K562 (cell line): Measurements from ENCODE around the gene SAMD4A. TPM values are rescaled to one million over a fixed set of nuclear protein-coding genes. Genes with fewer than 3 reads are reported as not detected.

Experiments
- ARID3B ChIP-seq: fragments of 250-450 bp; sonication (Bioruptor Pico); IDR thresholded peaks from 2 replicates; pipeline ENCODE4 v1.4.0; 2020; ENCODE audit warnings: borderline replicate concordance
- ATF2 ChIP-seq: sonication (generic); formaldehyde crosslinking; IDR thresholded peaks from 2 replicates; pipeline ENCODE4 v1.8.1; 2022; ENCODE audit warnings: missing genetic modification reagents
- CCNT2 ChIP-seq: IDR thresholded peaks from 2 replicates; pipeline ENCODE4 v1.6.1; 2011; ENCODE audit warnings: borderline replicate concordance, low read depth, mild to moderate bottlenecking, moderate library complexity, mixed read lengths, low read length; ENCODE audit not compliant: insufficient read length; ENCODE audit errors: extremely low read depth
- CHD1 ChIP-seq: fragments of 200-600 bp; sonication (generic); IDR thresholded peaks from one replicate; pipeline ENCODE4 v1.6.1; 2012; ENCODE audit warnings: mild to moderate bottlenecking, moderate library complexity, low read length, inconsistent platforms
- DACH1 ChIP-seq: fragments of 450-650 bp; IDR thresholded peaks from 2 replicates; pipeline ENCODE4 v1.6.1; 2018; ENCODE audit not compliant: partially characterized antibody
- DPF2 ChIP-seq: fragments of 450-650 bp; IDR thresholded peaks from 2 replicates; pipeline ENCODE4 v1.6.1; 2016
- ID3 ChIP-seq, 2 experiments: fragments of 250-450 bp in 1 of 2; fragments of 450-650 bp in 1 of 2; sonication (Bioruptor Pico) in 1 of 2; IDR thresholded peaks; 2 replicates each; pipeline versions ENCODE4 v1.6.1 to v1.8.0; 2016 to 2021; ENCODE audit warnings: mild to moderate bottlenecking in 2 of 2, moderate library complexity in 2 of 2, missing compliant biosample characterization in 1 of 2, missing genetic modification characterization in 1 of 2
- KLF1 ChIP-seq: fragments of 450-650 bp; IDR thresholded peaks from 2 replicates; pipeline ENCODE4 v1.6.1; 2016; ENCODE audit warnings: missing genetic modification characterization, missing compliant biosample characterization
- MECOM ChIP-seq: fragments of 250-450 bp; sonication (Bioruptor Pico); IDR thresholded peaks from 2 replicates; pipeline ENCODE4 v1.8.0; 2022; ENCODE audit warnings: inconsistent platforms
- MEF2D ChIP-seq: conservative IDR thresholded peaks from 2 replicates; pipeline ENCODE4 v1.6.1; 2016; ENCODE audit warnings: low read depth, missing genetic modification characterization, missing compliant biosample characterization
- MTA2 ChIP-seq: fragments of 450-650 bp; IDR thresholded peaks from 2 replicates; pipeline ENCODE4 v1.6.1; 2016; ENCODE audit warnings: low read depth
- NEUROD1 ChIP-seq: fragments of 150-350 bp; IDR thresholded peaks from 2 replicates; pipeline ENCODE4 v1.6.1; 2014; ENCODE audit warnings: borderline replicate concordance, low read length, low read depth; ENCODE audit not compliant: partially characterized antibody
- NFXL1 ChIP-seq: fragments of 450-650 bp; formaldehyde crosslinking; IDR thresholded peaks from 2 replicates; pipeline ENCODE4 v1.4.0; 2021; ENCODE audit warnings: mild to moderate bottlenecking
- PRMT5 ChIP-seq: sonication (generic); formaldehyde crosslinking; IDR thresholded peaks from 2 replicates; pipeline ENCODE4 v1.5.0; 2020; ENCODE audit warnings: missing genetic modification reagents
- RBFOX2 ChIP-seq: fragments of 200-400 bp; formaldehyde crosslinking; IDR thresholded peaks from 2 replicates; pipeline ENCODE4 v1.6.1; 2017; ENCODE audit warnings: low read depth, mild to moderate bottlenecking, low read length, moderate library complexity
- SAFB ChIP-seq: fragments of 200-400 bp; formaldehyde crosslinking; IDR thresholded peaks from 2 replicates; pipeline ENCODE4 v1.6.1; 2017; ENCODE audit warnings: low read depth, low read length, borderline replicate concordance
- SMARCC2 ChIP-seq: fragments of 450-650 bp; IDR thresholded peaks from 2 replicates; pipeline ENCODE4 v1.6.1; 2017; ENCODE audit warnings: antibody characterized with exemption, moderate library complexity, mild to moderate bottlenecking, low read depth
- SREBF2 ChIP-seq: sonication (generic); formaldehyde crosslinking; IDR thresholded peaks from 2 replicates; pipeline ENCODE4 v1.4.0; 2020; ENCODE audit warnings: mild to moderate bottlenecking, missing genetic modification reagents
- TCF15 ChIP-seq: fragments of 250-450 bp; sonication (Bioruptor Pico); IDR thresholded peaks from 2 replicates; pipeline ENCODE4 v1.8.0; 2022; ENCODE audit warnings: moderate library complexity, mild to moderate bottlenecking, inconsistent platforms
- TCF7L2 ChIP-seq: fragments of 150-350 bp; IDR thresholded peaks from 2 replicates; pipeline ENCODE4 v1.6.1; 2016; ENCODE audit warnings: low read depth, mild to moderate bottlenecking, low read length, moderate library complexity
- VEZF1 ChIP-seq: fragments of 200-800 bp; sonication (Bioruptor generic); IDR thresholded peaks from 2 replicates; pipeline ENCODE4 v1.6.1; 2017; ENCODE audit warnings: missing genetic modification characterization, missing compliant biosample characterization
- ZNF263 ChIP-seq: sonication (generic); formaldehyde crosslinking; IDR thresholded peaks from 2 replicates; pipeline ENCODE4 v1.8.0; 2022; ENCODE audit warnings: mild to moderate bottlenecking, missing genetic modification reagents, borderline replicate concordance
- ZNF551 ChIP-seq: fragments of 250-450 bp; sonication (Bioruptor Pico); IDR thresholded peaks from 2 replicates; pipeline ENCODE4 v1.5.0; 2021; ENCODE audit warnings: mild to moderate bottlenecking, moderate library complexity
- polyA plus RNA-seq, 8 experiments: library from polyadenylated mRNA; depleted of rRNA in 4 of 8; stranded (reverse) in 5 of 8; unstranded in 3 of 8; fragments of >200 nt; fragmentation: Nextera tagmentation in 2 of 8; fragmentation: Illumina TruSeq in 1 of 8; extraction: Ambion mirVana in 2 of 8; extraction: Trizol in 1 of 8; gene quantifications; 2 replicates each; pipeline versions ENCODE4 v1.2.1 to v1.2.3, GENCODE V29; 2011 to 2014; ENCODE audit warnings: inconsistent platforms in 1 of 8, missing spikeins in 1 of 8
- total RNA-seq, 7 experiments: library from RNA; depleted of rRNA in 6 of 7; stranded (reverse); fragments of >200 nt in 6 of 7; fragmentation: Illumina TruSeq in 2 of 7; extraction: Trizol in 2 of 7; gene quantifications; 2 replicates each; pipeline versions ENCODE4 v1.2.1 to v1.2.3, GENCODE V29; 2011 to 2021; ENCODE audit warnings: low replicate concordance in 1 of 7

Gene SAMD4A
- total and polyA plus RNA-seq, 9 of the 15 experiments (the other 6 are each of a cell fraction or from before 2014, with no cell fraction given), result 0.66 to 6.8 (median 3.3) TPM

- TF ChIP-seq ATF2 (peak; percentile 46; the same call in 1 of the 2 replicates), ID3 (CRISPR knock-in tag; IDR thresholded peaks at IDR 0.05) (no peak), ID3 (tag; IDR thresholded peaks at IDR 0.05) (no peak; the same call in 1 of the 2 replicates), MTA2 (peak; percentile 88), RBFOX2 (no peak), CHD1 (no peak), NEUROD1 (peak; percentile 84), ARID3B (CRISPR knock-in tag) (no peak), MEF2D (tag) (0 out of 2 replicates have a peak, but pooled peaks have one; percentile 21), VEZF1 (CRISPR knock-in tag) (peak; percentile 55), SAFB (no peak), SMARCC2 (peak; percentile 96; the same call in 1 of the 2 replicates), SREBF2 (CRISPR knock-in tag) (no peak), NFXL1 (CRISPR knock-in tag) (no peak), KLF1 (tag) (0 out of 2 replicates have a peak, but pooled peaks have one; percentile 36), ZNF263 (CRISPR knock-in tag) (no peak), TCF15 (no peak), DACH1 (peak; percentile 89), DPF2 (peak; percentile 99), MECOM (CRISPR knock-in tag) (no peak), TCF7L2 (no peak), ZNF551 (CRISPR knock-in tag) (no peak), CCNT2 (peak; percentile 86), PRMT5 (CRISPR knock-in tag) (no peak)
These were observed 187.9 kb downstream of the SAMD4A start (continued) for GRCh38 chr14:54754623-54755386.
